ENCODE results near the gene NPR2. TPM values are rescaled to one million over a fixed set of nuclear protein-coding genes. Genes with fewer than 3 reads are reported as not detected.

Gene NPR2
- total RNA-seq, 4 donors from 2014 or later = 12.7 to 39.3 (median 34.5) TPM

DNA sequence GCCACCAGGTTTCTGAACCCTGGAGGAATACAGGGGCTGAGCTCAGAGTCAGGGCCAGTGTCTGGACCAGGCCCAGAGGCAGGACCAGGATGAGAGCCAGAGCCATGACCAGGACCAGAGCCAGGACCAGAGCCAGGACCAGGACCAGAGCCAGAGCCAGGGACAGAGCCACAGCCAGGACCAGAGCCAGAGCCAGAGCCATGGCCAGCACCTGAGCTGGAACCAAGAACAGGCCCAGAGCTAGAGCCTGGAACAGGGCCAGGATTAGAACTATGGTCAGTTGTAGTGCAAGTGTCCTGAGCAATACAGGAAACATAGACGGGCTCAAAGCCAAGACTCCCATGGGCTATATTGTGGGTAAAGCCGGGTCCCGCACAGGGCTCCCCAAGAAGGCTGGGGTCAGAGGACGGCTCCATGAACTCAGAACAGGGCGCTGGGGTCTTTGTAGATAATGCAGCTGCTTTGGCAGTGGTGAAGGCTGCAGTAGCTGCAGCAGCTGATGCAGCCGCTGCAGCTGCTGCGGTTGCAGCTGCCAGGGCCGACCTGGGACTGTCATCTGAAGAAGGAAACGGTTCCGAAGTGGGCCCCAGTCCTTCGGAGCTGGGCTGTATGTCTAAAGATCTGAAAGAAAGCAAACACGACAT lies 20.1 kb downstream of the NPR2 start:
- ATAC-seq = no peak
- Histone ChIP-seq H3K9me3 (no peaks in the 10 kb centered on the region), H3K4me1 (peaks cover 0 to 47% (median 22%) of the 10 kb centered on the region in 3 donors), H3K27me3 (no peaks in the 10 kb centered on the region), H3K4me3 (peak overlapping the region; percentile 45 to 59), H3K36me3 (peaks cover 0 to 40% of the 10 kb centered on the region in 2 donors), H3K27ac (peak overlapping the region in 3 of 4 donors; percentile 97 to 98 (median 98))
- TF ChIP-seq EP300 (IDR thresholded peaks at IDR 0.05) = no peak
- 0 to 3% methylated on average over 5 to 8 of the region's 12 CpGs for WGBS, 2 donors (ENCODE audit: low coverage in 1 of 2)

DNA sequence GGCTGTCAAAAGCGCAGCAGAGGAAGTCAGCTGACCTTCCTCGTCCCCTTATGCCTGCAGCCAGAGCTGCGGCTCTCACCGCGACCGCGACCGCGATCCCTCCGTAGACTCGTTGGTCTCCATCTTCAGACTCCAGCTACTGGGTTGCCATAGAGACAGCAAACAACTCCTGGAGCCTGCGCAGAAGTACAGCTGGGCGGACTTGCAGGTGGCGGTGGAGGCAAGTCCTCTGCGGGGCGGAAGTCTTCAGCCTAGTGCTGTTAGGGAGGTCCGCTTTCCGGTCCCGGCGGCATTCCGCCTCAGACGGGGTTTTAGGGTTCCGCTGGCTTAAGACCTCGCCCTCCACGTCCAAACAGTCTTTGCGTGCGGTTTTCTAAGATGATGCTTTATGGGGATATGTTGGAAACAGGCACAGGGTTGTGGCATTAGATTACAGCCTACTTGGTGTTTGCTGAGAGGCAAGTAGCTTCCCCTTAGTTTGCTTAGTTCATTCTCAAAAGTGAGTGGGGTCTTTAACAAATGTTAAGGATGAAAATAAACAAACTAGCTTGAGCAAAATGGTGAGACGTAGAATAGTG lies 20.7 kb downstream of the NPR2 start, which contains the start of gene SPAG8:
TSS of gene SPAG8 (minus strand) at position 238 of the 578 bp plus-strand sequence. CDS start at position 123, 115 bp downstream.
- Histone ChIP-seq H3K27me3 (no peaks in the 10 kb centered on the region), H3K4me1 (peaks cover 0 to 47% (median 22%) of the 10 kb centered on the region in 3 donors), H3K9me3 (no peaks in the 10 kb centered on the region), H3K4me3 (peak within 1 kb of the TSS; percentile 45 to 59), H3K27ac (peak within 1 kb of the TSS; percentile 85 to 98 (median 98)), H3K36me3 (peaks cover 0 to 33% of the 10 kb centered on the region in 2 donors)
- WGBS, 2 donors (ENCODE audit: low coverage in 1 of 2) = 3 to 18% methylated on average over 1 to 4 of the region's 28 CpGs
- ATAC-seq = peak; percentile 68
- no peak for TF ChIP-seq EP300 (IDR thresholded peaks at IDR 0.05)
- TF ChIP-seq, protein P1, sequence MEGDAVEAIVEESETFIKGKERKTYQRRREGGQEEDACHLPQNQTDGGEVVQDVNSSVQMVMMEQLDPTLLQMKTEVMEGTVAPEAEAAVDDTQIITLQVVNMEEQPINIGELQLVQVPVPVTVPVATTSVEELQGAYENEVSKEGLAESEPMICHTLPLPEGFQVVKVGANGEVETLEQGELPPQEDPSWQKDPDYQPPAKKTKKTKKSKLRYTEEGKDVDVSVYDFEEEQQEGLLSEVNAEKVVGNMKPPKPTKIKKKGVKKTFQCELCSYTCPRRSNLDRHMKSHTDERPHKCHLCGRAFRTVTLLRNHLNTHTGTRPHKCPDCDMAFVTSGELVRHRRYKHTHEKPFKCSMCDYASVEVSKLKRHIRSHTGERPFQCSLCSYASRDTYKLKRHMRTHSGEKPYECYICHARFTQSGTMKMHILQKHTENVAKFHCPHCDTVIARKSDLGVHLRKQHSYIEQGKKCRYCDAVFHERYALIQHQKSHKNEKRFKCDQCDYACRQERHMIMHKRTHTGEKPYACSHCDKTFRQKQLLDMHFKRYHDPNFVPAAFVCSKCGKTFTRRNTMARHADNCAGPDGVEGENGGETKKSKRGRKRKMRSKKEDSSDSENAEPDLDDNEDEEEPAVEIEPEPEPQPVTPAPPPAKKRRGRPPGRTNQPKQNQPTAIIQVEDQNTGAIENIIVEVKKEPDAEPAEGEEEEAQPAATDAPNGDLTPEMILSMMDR (IDR thresholded peaks at IDR 0.05) = no peak
- peak; percentile 12 for TF ChIP-seq POLR2AphosphoS5 (IDR thresholded peaks at IDR 0.05)
- no peak for TF ChIP-seq POLR2A (IDR thresholded peaks at IDR 0.05)

DNA sequence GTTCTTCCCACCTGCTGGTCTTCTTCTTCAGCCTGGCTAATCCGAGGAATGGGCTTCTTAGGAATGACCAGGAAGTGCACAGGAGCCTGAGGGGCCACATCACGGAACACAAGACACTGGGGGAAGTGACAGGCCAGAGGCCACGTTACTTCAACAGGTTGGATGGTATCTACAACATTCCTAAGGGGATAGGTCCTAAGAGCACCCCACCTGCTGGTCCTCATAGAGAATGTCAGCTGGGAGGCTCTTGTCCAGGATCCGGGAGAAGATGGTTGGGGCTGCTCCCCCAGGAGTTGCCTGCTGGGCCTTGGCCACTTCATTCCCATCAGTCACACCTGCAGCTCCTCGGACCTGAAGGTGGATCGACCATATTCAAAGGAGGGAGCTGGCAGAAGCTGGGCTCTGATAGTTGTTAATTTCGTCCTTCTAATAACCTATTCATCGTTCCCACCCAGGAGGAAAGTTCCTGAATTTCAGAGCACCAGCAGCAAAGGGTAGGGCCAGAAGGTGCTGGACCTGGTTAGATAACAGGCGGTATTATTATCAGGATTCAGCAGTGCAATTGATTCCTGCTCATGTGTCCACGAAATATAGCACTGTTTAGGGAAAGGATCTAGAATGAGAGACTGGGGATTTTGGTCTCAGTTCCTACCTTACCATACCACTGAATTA lies 22.2 kb downstream of the NPR2 start:
- Histone ChIP-seq H3K4me3 (no peak overlapping the region), H3K4me1 (peaks cover 0 to 47% (median 22%) of the 10 kb centered on the region in 3 donors), H3K36me3 (peaks cover 0 to 19% of the 10 kb centered on the region in 2 donors), H3K27ac (peak overlapping the region; percentile 94 to 98 (median 98)), H3K27me3 (no peaks in the 10 kb centered on the region), H3K9me3 (no peaks in the 10 kb centered on the region)
- no peak for ATAC-seq
- no peak for TF ChIP-seq POLR2A (IDR thresholded peaks at IDR 0.05)
- TF ChIP-seq, protein P1 (IDR thresholded peaks at IDR 0.05) = peak in 1 of 4 experiments; percentile 32
- WGBS, 2 donors (ENCODE audit: low coverage in 1 of 2) = 66 to 72% methylated on average over 2 of the region's 10 CpGs

DNA sequence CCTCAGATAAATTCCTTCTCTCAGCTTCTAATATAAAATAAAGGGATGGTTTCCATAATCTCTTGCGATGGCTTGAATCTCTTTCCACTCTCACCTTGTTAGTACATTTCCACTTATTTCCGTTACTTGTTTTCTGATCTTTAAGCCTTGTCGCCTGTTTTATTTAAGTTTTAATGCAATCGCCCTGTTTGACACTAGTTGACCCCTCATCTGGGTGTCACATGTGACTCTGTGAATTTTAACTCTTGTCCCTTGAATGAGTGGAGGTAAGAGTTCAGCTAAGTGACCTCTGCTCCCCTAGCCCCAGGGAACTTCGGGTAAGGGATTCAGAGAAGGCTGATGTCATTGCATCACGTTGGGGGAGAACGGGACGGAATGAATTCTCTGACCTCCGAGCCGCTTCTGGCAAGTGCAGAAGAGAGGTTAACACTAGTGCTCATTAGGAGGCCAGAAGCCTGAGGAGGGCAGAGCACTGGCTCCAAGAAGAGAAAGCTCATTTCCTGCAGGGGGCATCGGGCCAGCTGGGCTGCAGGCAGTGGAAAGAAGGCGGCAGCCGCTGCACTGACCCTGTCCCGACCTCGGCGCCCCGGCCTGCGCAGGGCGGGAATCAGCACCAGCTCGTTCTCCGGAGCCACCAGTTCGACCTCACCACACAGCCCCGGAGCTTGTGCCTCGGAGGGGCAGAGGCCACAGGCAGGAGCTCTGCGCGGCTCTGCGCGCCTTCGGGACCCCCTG lies 22.9 kb downstream of the NPR2 start:
- Histone ChIP-seq H3K9me3 (no peaks in the 10 kb centered on the region), H3K27ac (peak overlapping the region; percentile 94 to 98 (median 98)), H3K36me3 (peaks cover 0 to 12% of the 10 kb centered on the region in 2 donors), H3K4me1 (peaks cover 0 to 47% (median 22%) of the 10 kb centered on the region in 3 donors), H3K4me3 (peak overlapping the region; percentile 76 to 94), H3K27me3 (no peaks in the 10 kb centered on the region)
- ATAC-seq = peak; percentile 43
- WGBS, 2 donors (ENCODE audit: low coverage in 1 of 2) = 19 to 23% methylated on average over 9 of the region's 29 CpGs
- TF ChIP-seq EP300 (IDR thresholded peaks at IDR 0.05) (no peak), POLR2AphosphoS5 (IDR thresholded peaks at IDR 0.05) (peak; percentile 54)
- TF ChIP-seq, protein P1 (IDR thresholded peaks at IDR 0.05) = peak in 3 of 4 experiments; percentile 25 to 39 (median 33)
